Nephron (organoid): Measurements from ENCODE around the gene RND1.
"Not testable (repeated sequence)": the region's sequence is repeated elsewhere in the genome, so short reads cannot be mapped to it uniquely, and the experiment has no call there.

Source experiments
- H3K27ac Mint-ChIP-seq, 3 experiments: 2 replicates each; pipeline ENCODE4 v1.8.0; 2020; ENCODE audit warnings: mixed read lengths in 3 of 3, mild to moderate bottlenecking in 2 of 3, moderate library complexity in 1 of 3
- H3K27me3 Mint-ChIP-seq: 2 replicates; pipeline ENCODE4 v1.8.0; 2021; ENCODE audit warnings: low read depth, mild to moderate bottlenecking, moderate library complexity, mixed read lengths
- H3K36me3 Mint-ChIP-seq: 2 replicates; pipeline ENCODE4 v1.8.0; 2020; ENCODE audit warnings: low read depth, mixed read lengths
- H3K4me1 Mint-ChIP-seq: 2 replicates; pipeline ENCODE4 v1.8.0; 2020; ENCODE audit warnings: mixed read lengths
- H3K4me3 Mint-ChIP-seq, 3 experiments: 2 replicates each; pipeline ENCODE4 v1.8.0; 2020; ENCODE audit warnings: mild to moderate bottlenecking in 3 of 3, mixed read lengths in 3 of 3, moderate library complexity in 2 of 3
- H3K9me3 Mint-ChIP-seq: 2 replicates; pipeline ENCODE4 v1.8.0; 2020; ENCODE audit warnings: mixed read lengths
- TF ChIP-seq, protein P1 (sequence below), 3 experiments: fragments of 200-600 bp; sonication (generic); IDR thresholded peaks; one replicate each; pipeline ENCODE4 v1.5.0; 2021; ENCODE audit warnings: antibody characterized with exemption in 3 of 3; ENCODE audit not compliant: unreplicated experiment in 3 of 3

Gene RND1

DNA sequence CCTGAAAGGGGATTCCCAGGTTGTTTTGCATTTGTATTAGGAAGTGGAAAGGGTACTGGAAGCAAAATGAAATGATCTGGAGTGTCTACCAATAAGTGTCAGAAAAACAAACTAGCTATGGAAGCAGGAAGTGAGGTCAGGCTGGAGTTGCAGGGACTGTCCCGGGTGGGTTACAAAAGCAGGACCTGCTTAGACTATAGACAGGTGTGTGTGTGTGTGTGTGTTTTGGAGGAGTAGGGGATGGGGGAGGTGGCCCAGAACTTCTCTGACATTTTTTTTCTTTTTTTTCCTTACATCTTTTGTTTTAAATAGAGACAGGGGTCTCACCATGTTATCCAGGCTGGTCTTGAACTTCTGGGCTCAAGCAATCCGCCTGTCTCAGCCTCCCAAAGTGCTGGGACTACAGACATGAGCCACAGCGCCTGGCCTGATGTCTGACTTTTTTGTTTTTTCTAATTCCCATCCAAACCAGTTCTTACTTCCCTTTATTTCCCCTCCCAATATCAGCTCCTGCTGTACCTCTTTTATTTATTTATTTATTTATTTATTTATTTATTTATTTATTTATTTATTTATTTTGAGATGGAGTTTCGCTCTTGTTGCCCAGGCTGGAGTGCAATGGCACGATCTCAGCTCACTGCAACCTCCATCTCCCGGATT lies 512 bp upstream of the RND1 start:
- peak overlapping the region; percentile 50 to 80 (median 55) for H3K27ac Mint-ChIP-seq
- TF ChIP-seq, protein P1, sequence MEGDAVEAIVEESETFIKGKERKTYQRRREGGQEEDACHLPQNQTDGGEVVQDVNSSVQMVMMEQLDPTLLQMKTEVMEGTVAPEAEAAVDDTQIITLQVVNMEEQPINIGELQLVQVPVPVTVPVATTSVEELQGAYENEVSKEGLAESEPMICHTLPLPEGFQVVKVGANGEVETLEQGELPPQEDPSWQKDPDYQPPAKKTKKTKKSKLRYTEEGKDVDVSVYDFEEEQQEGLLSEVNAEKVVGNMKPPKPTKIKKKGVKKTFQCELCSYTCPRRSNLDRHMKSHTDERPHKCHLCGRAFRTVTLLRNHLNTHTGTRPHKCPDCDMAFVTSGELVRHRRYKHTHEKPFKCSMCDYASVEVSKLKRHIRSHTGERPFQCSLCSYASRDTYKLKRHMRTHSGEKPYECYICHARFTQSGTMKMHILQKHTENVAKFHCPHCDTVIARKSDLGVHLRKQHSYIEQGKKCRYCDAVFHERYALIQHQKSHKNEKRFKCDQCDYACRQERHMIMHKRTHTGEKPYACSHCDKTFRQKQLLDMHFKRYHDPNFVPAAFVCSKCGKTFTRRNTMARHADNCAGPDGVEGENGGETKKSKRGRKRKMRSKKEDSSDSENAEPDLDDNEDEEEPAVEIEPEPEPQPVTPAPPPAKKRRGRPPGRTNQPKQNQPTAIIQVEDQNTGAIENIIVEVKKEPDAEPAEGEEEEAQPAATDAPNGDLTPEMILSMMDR (IDR thresholded peaks at IDR 0.05; ENCODE audit: unreplicated experiment in 3 of 3): no peak
- H3K4me1 Mint-ChIP-seq: peaks cover 48% of the 10 kb centered on the region
- peaks cover 34% of the 10 kb centered on the region for H3K27me3 Mint-ChIP-seq
- peak overlapping the region; percentile 90 to 93 (median 92) for H3K4me3 Mint-ChIP-seq
- peaks cover 8% of the 10 kb centered on the region for H3K36me3 Mint-ChIP-seq
- no peaks in the 10 kb centered on the region for H3K9me3 Mint-ChIP-seq

DNA sequence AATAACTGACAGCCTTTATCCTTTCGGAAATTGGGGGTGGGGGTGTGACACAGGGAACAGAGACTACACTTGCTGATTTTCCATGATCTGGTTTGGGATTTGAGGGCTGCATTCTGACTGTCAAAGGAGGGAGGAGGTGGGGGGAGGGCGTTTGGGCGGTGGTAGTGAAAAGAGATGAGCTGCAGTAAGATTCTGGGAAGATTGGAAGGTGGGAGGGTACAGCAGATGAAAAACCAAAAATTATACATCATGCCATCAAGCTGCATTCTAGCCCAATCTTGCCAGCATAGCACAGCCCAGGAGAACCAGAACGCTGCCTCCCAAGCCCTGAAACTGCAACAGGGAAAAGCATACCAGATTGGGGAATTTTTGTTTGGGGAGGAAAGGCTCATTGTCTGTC lies 2.4 kb downstream of the RND1 start:
- TF ChIP-seq, protein P1 (IDR thresholded peaks at IDR 0.05; ENCODE audit: unreplicated experiment in 3 of 3): no peak
- Mint-ChIP-seq H3K4me1 (peaks cover 38% of the 10 kb centered on the region), H3K9me3 (no peaks in the 10 kb centered on the region), H3K27ac (peak overlapping the region in 2 of 3 experiments; percentile 11 to 77), H3K4me3 (peak overlapping the region; percentile 90 to 93 (median 92)), H3K36me3 (peaks cover 13% of the 10 kb centered on the region), H3K27me3 (peaks cover 30% of the 10 kb centered on the region)

DNA sequence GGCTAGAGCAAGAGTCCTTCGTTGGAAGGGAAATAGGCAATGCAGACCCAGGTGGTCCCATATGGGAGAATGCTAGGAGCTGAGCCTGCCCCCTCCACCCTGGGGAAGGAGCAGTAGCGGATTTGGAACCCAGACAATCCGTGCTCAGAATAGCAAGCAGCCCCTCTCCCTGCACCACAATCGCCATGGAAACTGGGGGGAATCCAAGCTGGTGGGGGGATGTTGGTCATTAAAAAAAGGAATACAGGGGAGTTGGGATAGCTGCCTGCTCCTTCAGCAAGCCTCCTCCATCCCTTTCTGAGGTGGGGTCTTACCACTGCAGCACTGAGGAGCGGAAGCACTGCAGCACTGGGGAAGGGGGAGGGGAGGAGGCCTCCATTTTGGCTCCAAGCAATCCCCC lies 2.9 kb downstream of the RND1 start:
- Mint-ChIP-seq H3K36me3 (peaks cover 13% of the 10 kb centered on the region), H3K9me3 (no peaks in the 10 kb centered on the region), H3K4me1 (peaks cover 37% of the 10 kb centered on the region), H3K27ac (peak overlapping the region in 1 of 3 experiments; percentile 77), H3K4me3 (peak overlapping the region; percentile 37 to 66 (median 53)), H3K27me3 (peaks cover 31% of the 10 kb centered on the region)
- TF ChIP-seq, protein P1 (IDR thresholded peaks at IDR 0.05; ENCODE audit: unreplicated experiment in 3 of 3): no peak

DNA sequence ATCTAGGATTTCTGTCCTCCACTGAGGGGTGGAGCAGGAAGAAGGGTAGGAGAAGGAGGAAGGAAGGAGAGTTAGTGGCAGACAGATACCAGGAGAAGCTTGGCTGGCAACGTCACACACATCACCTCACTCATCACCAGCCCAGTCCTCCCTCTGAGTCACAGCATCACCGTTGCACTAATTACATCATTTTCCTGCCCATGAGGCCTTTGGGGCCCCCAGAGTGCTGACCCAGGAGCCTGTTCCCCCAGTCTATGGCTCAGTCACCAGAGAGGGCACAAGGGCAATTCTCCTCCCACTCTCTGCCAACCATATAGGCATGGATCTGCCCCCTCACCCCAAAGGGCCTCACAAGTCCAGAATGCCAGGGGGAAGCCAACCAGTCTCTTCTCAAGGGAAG lies 4.6 kb downstream of the RND1 start:
- TF ChIP-seq, protein P1 (IDR thresholded peaks at IDR 0.05; ENCODE audit: unreplicated experiment in 3 of 3): no peak
- peaks cover 36% of the 10 kb centered on the region for H3K4me1 Mint-ChIP-seq
- no peak overlapping the region for H3K4me3 Mint-ChIP-seq
- H3K36me3 Mint-ChIP-seq: peaks cover 13% of the 10 kb centered on the region
- no peaks in the 10 kb centered on the region for H3K9me3 Mint-ChIP-seq
- peaks cover 34% of the 10 kb centered on the region for H3K27me3 Mint-ChIP-seq
- no peak overlapping the region for H3K27ac Mint-ChIP-seq

DNA sequence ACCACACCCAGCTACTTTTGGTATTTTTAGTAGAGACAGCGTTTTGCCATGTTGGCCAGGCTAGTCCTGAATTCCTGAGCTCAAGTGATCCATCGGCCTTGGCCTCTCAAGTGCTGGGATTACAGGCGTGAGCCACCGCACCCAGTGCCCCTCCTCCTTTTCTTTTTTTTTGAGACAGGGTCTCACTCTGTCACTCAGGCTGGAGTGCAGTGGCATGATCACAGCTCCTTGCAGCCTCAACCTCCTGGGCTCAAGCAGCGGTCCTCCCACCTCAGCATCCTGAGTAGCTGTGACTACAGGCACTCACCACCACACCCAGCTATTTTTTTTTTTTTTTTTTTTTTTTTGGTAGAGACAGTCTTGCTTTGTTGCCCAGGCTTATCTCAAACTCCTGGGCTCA lies 5.4 kb downstream of the RND1 start:
- H3K9me3 Mint-ChIP-seq, H3K4me3 Mint-ChIP-seq, H3K27ac Mint-ChIP-seq: not testable (repeated sequence)
- peaks cover 29% of the 10 kb centered on the region for H3K27me3 Mint-ChIP-seq
- H3K4me1 Mint-ChIP-seq: peaks cover 30% of the 10 kb centered on the region
- peaks cover 13% of the 10 kb centered on the region for H3K36me3 Mint-ChIP-seq

DNA sequence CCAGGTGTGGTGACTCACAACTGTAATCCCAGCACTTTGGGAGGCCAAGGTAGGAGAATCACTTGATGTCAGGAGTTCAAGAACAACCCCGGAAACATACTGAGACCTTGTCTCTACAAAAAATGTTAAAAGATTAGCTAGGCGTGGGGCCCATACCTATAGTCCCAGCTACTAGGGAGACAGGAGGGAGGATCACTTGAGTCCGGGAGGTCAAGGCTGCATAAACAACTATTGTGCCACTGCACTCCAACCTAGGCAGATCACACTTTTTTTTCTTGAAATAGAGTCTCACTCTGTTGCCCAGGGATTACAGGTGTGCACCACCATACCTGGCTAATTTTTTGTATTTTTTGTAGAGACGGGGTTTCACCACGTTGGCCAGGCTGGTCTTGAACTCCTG lies 6.1 kb downstream of the RND1 start:
- peaks cover 13% of the 10 kb centered on the region for H3K36me3 Mint-ChIP-seq
- peaks cover 22% of the 10 kb centered on the region for H3K27me3 Mint-ChIP-seq
- H3K4me1 Mint-ChIP-seq: peaks cover 24% of the 10 kb centered on the region
- H3K27ac Mint-ChIP-seq: no peak overlapping the region
- H3K4me3 Mint-ChIP-seq: no peak overlapping the region
- TF ChIP-seq, protein P1 (IDR thresholded peaks at IDR 0.05; ENCODE audit: unreplicated experiment in 3 of 3): no peak
- H3K9me3 Mint-ChIP-seq: no peaks in the 10 kb centered on the region
